HL-60 (cell line): ENCODE results near the gene U2AF2.
A peak's percentile ranks its signal among the peaks of the same experiment; 100 is the strongest.

Experiments used
- DNase-seq, 2 experiments: peaks; one replicate each; pipeline ENCODE4 v3.0.0-alpha.2; 2010 to 2020; ENCODE audit warnings: low read depth in 1 of 2, low spot score in 1 of 2
- H3K27ac ChIP-seq: fragments of 250-450 bp; sonication (Bioruptor Pico); replicated peaks from 2 replicates; pipeline ENCODE4 v1.5.1; 2020; ENCODE audit warnings: mild to moderate bottlenecking, moderate library complexity
- H3K27me3 ChIP-seq: fragments of 250-450 bp; sonication (Bioruptor Pico); 2 replicates; pipeline ENCODE4 v1.5.1; 2021; ENCODE audit warnings: mild to moderate bottlenecking, moderate library complexity; ENCODE audit not compliant: insufficient read depth, poor library complexity, severe bottlenecking
- H3K4me3 ChIP-seq: replicated peaks from 2 replicates; pipeline ENCODE4 v1.5.1; 2011; ENCODE audit warnings: mild to moderate bottlenecking, control low read depth, low read length; ENCODE audit not compliant: insufficient read depth
- CTCF ChIP-seq: IDR thresholded peaks from one replicate; pipeline ENCODE4 v1.5.1; 2011; ENCODE audit warnings: low read length, control low read depth, inconsistent platforms; ENCODE audit not compliant: insufficient read depth
- GABPA ChIP-seq: IDR thresholded peaks from 2 replicates; pipeline ENCODE4 v1.6.1; 2012; ENCODE audit warnings: low read depth
- POLR2AphosphoS5 ChIP-seq: IDR thresholded peaks from 2 replicates; pipeline ENCODE4 v1.6.1; 2012; ENCODE audit warnings: low read depth
- SPI1 ChIP-seq: IDR thresholded peaks from 2 replicates; pipeline ENCODE4 v1.6.1; 2012; ENCODE audit warnings: low read depth, mild to moderate bottlenecking, borderline replicate concordance
- TF ChIP-seq, protein P1 (sequence below): IDR thresholded peaks from 2 replicates; pipeline ENCODE4 v1.6.1; 2012; ENCODE audit warnings: low read depth; ENCODE audit not compliant: insufficient replicate concordance

Gene U2AF2

GRCh38 chr19:55641426-55642152 is 13.2 kb upstream of the U2AF2 start:
- TF ChIP-seq, protein P1, sequence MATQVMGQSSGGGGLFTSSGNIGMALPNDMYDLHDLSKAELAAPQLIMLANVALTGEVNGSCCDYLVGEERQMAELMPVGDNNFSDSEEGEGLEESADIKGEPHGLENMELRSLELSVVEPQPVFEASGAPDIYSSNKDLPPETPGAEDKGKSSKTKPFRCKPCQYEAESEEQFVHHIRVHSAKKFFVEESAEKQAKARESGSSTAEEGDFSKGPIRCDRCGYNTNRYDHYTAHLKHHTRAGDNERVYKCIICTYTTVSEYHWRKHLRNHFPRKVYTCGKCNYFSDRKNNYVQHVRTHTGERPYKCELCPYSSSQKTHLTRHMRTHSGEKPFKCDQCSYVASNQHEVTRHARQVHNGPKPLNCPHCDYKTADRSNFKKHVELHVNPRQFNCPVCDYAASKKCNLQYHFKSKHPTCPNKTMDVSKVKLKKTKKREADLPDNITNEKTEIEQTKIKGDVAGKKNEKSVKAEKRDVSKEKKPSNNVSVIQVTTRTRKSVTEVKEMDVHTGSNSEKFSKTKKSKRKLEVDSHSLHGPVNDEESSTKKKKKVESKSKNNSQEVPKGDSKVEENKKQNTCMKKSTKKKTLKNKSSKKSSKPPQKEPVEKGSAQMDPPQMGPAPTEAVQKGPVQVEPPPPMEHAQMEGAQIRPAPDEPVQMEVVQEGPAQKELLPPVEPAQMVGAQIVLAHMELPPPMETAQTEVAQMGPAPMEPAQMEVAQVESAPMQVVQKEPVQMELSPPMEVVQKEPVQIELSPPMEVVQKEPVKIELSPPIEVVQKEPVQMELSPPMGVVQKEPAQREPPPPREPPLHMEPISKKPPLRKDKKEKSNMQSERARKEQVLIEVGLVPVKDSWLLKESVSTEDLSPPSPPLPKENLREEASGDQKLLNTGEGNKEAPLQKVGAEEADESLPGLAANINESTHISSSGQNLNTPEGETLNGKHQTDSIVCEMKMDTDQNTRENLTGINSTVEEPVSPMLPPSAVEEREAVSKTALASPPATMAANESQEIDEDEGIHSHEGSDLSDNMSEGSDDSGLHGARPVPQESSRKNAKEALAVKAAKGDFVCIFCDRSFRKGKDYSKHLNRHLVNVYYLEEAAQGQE = no peak
- TF ChIP-seq POLR2AphosphoS5 (no peak), SPI1 (peak; percentile 75), GABPA (no peak; the same call in 1 of the 2 replicates)
- no peaks in the 10 kb centered on the region for H3K27me3 ChIP-seq
- DNase-seq = no peak
- peak overlapping the region; percentile 91 for H3K4me3 ChIP-seq
- H3K27ac ChIP-seq = peak overlapping the region; percentile 79

DNA sequence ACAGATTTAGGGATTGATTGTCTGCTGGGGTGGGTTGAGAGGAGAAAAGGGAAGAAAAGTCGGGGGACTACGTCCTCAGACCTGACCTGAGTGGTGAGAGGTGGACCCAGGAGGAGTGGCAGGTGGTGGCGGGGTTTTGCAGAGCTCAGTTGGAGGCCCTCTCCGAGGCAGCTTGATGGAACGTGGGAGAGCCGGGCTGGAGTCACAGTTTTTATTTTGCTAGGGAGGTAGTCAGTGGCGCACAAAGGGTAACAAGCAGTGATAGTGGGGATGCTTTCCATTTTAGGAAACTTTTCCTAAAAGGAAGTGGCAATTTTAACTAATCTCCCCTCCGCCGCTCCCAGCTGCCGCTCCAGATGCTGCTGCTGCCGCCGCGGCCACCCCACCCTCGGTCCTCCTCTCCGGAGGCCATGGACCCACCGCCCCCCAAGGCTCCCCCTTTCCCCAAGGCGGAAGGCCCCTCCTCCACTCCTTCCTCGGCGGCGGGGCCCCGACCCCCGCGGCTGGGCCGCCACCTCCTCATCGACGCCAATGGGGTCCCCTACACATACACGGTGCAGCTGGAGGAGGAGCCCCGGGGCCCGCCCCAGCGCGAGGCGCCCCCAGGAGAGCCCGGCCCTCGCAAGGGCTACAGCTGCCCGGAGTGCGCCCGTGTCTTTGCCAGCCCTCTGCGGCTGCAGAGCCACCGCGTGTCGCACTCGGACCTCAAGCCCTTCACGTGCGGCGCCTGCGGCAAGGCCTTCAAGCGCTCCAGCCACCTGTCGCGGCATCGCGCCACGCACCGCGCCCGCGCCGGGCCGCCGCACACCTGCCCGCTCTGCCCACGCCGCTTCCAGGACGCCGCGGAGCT is 12.5 kb upstream of the U2AF2 start:
- H3K4me3 ChIP-seq = peak overlapping the region; percentile 91
- no peak for DNase-seq
- H3K27ac ChIP-seq = no peak overlapping the region
- no peaks in the 10 kb centered on the region for H3K27me3 ChIP-seq
- TF ChIP-seq GABPA (no peak), POLR2AphosphoS5 (no peak; the same call in 1 of the 2 replicates), CTCF (no peak), SPI1 (no peak)
- TF ChIP-seq, protein P1 = no peak

DNA sequence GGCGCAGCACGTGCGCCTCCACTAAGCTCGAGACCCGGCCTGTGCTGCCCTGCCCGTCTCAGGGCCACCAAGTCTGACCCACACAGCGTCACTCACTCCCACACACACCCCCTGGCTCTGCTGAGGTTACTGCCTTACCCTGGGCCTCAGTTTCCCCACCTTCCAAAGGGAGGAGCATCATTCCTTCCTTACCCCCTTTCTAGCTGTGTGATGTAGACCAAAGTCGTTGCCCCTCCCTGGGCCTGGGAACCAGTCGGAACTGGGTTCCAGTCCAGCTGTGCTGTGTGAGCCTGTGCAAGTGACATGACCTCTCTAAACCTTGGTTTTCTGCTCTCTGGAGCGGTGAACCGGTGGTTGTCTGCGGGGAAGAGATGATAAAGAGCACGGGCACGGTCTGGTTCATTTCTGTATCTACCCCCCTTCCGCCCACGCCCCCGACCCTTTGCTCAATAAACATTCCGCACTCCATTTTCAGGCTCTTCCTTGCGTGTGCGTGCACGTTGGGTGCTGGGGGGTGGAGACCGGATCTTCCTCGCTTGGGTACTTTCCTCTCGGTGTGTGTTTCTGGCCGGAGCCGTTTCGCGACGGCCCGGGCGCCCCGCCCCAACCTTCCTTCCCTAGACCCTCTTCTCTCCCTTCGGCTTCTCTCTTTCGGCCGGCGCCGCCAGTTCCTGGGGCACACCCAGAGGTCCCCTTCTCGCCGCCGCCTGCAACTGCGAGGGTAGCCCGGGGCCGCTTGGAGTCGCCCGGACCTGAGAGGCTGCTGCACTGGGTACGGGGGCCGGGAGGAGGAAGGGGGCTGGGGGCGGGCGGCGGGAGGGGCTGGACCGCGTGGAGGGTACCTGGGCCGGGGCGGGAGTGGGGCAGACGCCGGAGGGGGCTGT is 11.6 kb upstream of the U2AF2 start, which contains the start of gene ZNF581:
Gene ZNF581 (plus strand): TSS at position 647 of the 884 bp plus-strand sequence. CDS start 923 bp downstream, outside the sequence.
- TF ChIP-seq GABPA (peak; percentile 91), SPI1 (no peak), CTCF (no peak), POLR2AphosphoS5 (peak; percentile 79)
- TF ChIP-seq, protein P1 = no peak
- no peaks in the 10 kb centered on the region for H3K27me3 ChIP-seq
- peak within 1 kb of the TSS; percentile 91 for H3K4me3 ChIP-seq
- peak within 1 kb of the TSS; percentile 79 for H3K27ac ChIP-seq
- DNase-seq = peak in 1 of 2 experiments; percentile 80
